ENCODE measurements around the gene KIAA1958.

Gene KIAA1958

DNA sequence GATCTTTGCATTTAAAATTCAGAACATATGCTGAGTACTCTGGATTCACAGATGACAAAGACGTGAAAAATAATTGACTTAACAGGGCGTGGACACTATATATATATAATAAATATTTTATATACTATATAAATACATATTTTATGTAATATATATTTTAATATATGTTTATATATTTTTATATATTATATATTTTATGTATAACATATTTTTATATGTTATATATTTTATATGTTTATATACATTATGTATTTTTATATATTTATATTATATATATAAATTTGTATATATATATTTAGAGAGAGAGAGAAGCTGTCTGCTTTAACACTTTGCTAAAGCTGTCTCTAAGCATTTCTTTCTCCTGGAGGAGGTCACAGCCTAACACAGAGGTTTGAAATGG, 118.2 kb downstream of the KIAA1958 start:
- H3K4me3 ChIP-seq (replicated peaks; ENCODE audit: low read depth, low read length): no peak overlapping the region

DNA sequence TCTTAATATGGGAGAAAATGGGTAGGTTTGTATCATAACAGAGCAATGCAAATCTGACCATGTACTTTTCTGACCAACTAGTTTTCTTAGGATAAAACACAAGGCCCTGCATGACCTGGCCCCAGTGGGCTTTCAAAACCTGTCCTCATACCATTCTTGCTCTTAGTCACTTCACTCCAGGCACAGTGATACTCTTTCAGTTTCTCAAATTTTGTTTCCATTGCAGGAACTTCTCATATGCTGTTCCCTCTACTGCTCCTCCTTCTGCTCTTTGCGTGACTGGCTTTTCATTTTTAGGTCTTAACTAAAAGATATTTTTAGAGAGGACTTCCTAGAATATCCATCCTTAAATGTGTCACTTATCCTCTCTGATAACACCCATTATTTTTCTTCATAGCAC, 118.9 kb downstream of the KIAA1958 start:
- no peak overlapping the region for H3K4me3 ChIP-seq (replicated peaks; ENCODE audit: low read depth, low read length)
- H3K27me3 ChIP-seq (replicated peaks; ENCODE audit: control insufficient read depth, insufficient read depth, low read length): no peaks in the 10 kb centered on the region
- DNase-seq (ENCODE audit: extremely low read depth, insufficient read length): no peak
- TF ChIP-seq, protein P1, sequence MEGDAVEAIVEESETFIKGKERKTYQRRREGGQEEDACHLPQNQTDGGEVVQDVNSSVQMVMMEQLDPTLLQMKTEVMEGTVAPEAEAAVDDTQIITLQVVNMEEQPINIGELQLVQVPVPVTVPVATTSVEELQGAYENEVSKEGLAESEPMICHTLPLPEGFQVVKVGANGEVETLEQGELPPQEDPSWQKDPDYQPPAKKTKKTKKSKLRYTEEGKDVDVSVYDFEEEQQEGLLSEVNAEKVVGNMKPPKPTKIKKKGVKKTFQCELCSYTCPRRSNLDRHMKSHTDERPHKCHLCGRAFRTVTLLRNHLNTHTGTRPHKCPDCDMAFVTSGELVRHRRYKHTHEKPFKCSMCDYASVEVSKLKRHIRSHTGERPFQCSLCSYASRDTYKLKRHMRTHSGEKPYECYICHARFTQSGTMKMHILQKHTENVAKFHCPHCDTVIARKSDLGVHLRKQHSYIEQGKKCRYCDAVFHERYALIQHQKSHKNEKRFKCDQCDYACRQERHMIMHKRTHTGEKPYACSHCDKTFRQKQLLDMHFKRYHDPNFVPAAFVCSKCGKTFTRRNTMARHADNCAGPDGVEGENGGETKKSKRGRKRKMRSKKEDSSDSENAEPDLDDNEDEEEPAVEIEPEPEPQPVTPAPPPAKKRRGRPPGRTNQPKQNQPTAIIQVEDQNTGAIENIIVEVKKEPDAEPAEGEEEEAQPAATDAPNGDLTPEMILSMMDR (IDR thresholded peaks at IDR 0.05; ENCODE audit: insufficient read depth, low read length, poor library complexity, severe bottlenecking): no peak
- H3K36me3 ChIP-seq (ENCODE audit: control insufficient read depth, insufficient read depth, low read length): no peaks in the 10 kb centered on the region

More for the DNA sequence above, 118.2 kb downstream of the KIAA1958 start:
- no peak for DNase-seq (ENCODE audit: extremely low read depth, insufficient read length)
- no peaks in the 10 kb centered on the region for H3K36me3 ChIP-seq (ENCODE audit: control insufficient read depth, insufficient read depth, low read length)
- no peaks in the 10 kb centered on the region for H3K27me3 ChIP-seq (replicated peaks; ENCODE audit: control insufficient read depth, insufficient read depth, low read length)
- TF ChIP-seq, protein P1 (IDR thresholded peaks at IDR 0.05; ENCODE audit: insufficient read depth, low read length, poor library complexity, severe bottlenecking): no peak

DNA sequence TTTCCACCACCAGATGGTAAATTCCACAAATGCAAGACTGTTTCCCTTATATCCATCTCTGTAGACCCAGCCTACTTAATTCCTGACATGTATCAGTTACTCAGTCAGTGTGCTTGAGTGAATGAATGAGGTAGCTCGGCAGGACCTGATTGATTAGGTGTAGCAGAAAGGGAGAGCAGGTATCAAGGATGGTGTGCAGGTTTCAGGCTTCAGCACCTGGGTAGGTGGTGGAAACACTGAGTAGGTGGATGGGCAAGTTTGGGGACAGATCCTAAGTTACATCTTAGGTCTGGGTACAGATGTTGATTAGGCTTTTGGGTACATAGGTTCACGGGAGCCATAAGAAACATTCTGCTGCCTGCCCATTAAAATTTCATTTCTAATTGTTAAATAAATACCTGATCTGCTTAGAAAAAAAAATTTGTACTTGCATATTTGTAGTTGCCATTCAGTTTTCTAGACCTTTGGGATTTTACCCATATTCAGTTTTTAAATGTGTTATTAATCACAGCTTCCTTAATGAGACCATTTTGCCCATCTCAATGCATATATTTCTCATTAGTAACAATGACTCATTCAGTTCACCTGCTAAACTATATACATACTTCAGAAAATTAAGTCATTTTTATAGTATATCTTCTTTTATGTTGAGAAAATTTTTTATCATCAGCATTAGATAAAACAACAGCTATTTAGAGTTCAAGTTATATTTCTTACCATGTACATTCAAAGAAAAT, 119.5 kb downstream of the KIAA1958 start:
- DNase-seq (ENCODE audit: extremely low read depth, insufficient read length): no peak
- TF ChIP-seq, protein P1 (IDR thresholded peaks at IDR 0.05; ENCODE audit: insufficient read depth, low read length, poor library complexity, severe bottlenecking): no peak
- Histone ChIP-seq H3K4me3 (replicated peaks; ENCODE audit: low read depth, low read length) (no peak overlapping the region), H3K36me3 (ENCODE audit: control insufficient read depth, insufficient read depth, low read length) (no peaks in the 10 kb centered on the region), H3K27me3 (replicated peaks; ENCODE audit: control insufficient read depth, insufficient read depth, low read length) (no peaks in the 10 kb centered on the region)

DNA sequence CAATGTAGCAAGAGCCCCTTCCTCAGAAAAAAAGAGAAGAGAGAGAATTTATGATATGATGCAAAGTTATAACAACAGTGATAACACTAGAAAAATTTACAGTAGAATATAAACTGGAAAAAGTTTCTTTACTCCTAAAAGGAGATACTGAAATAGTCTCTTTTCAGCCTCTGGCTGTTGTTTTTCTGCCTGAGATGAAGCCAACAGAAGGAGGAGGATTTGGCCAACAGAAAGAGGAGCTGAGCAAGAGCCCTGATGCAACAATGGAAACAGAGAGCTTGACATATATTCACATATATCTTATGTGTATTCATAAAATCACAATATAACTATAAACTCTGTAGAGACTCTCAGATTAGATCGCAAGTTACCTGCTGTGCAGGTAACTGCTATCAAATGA, 122.2 kb downstream of the KIAA1958 start:
- H3K36me3 ChIP-seq (ENCODE audit: control insufficient read depth, insufficient read depth, low read length): no peaks in the 10 kb centered on the region
- no peak overlapping the region for H3K4me3 ChIP-seq (replicated peaks; ENCODE audit: low read depth, low read length)
- TF ChIP-seq, protein P1 (IDR thresholded peaks at IDR 0.05; ENCODE audit: insufficient read depth, low read length, poor library complexity, severe bottlenecking): no peak
- DNase-seq (ENCODE audit: extremely low read depth, insufficient read length): no peak
- H3K27me3 ChIP-seq (replicated peaks; ENCODE audit: control insufficient read depth, insufficient read depth, low read length): no peaks in the 10 kb centered on the region

DNA sequence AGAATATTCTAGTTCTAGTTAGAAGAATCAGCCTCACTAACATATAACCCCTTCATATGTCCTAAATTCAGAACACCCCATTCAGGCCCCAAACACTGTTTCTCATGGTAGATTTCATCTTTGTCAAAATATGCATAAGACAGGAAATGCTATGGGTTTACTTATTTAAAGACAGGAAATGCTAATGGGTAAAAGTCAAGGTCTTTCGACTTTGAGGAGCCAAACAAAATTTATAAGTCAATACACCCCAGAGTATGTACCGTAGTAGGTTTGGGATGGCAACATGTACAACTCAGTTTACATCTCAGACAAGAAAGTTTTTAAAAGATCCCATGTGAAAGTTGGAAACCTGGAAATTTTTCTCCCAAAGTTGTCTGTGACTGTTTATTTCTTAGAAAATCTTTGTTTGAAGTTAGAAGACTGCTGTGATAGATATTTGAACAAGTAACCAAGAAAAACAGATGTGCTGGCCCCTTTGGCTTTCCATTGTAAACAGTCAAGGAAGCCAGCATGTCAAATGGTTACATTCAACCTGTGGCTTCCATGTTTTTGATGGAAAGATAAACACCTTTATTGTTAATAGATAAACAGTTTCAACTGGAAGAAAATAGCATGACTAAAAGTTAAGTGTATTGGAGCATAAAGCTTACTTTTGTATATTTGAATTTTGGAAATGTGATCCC, 129.1 kb downstream of the KIAA1958 start:
- no peak overlapping the region for H3K4me3 ChIP-seq (replicated peaks; ENCODE audit: low read depth, low read length)
- TF ChIP-seq, protein P1 (IDR thresholded peaks at IDR 0.05; ENCODE audit: insufficient read depth, low read length, poor library complexity, severe bottlenecking): no peak
- DNase-seq (ENCODE audit: extremely low read depth, insufficient read length): no peak
- H3K27me3 ChIP-seq (replicated peaks; ENCODE audit: control insufficient read depth, insufficient read depth, low read length): no peaks in the 10 kb centered on the region
- H3K36me3 ChIP-seq (ENCODE audit: control insufficient read depth, insufficient read depth, low read length): peaks cover 1% of the 10 kb centered on the region; the same call in 1 of the 2 replicates

Measured in GM06990 (cell line).